ENCODE results near the gene CACNA1E. TPM values are rescaled to one million over a fixed set of nuclear protein-coding genes. Genes with fewer than 3 reads are reported as not detected.
A peak's percentile ranks its signal among the peaks of the same experiment; 100 is the strongest.

The CACNA1E gene
- total RNA-seq, 1 experiment from 2014 or later = 0.05 TPM

DNA sequence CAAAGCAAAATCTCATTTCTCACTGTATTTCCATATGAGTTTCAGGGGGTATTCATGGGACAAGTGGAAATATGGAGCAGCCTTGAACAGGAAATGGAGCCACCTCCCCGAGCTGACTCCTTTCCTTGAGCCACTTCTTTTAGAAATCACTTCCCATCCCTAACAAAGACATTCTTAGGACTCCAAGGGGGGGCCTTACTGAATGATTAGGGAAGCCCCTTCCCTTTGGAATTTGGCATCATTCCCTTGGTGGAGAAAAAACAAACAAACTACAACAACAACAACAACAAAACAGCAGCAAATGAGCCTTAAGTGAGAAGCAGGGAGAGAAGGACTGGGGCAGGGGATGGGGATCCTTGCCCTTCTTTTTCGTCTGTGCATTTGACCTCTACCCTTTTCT is 299.9 kb downstream of the CACNA1E start:
- no peaks in the 10 kb centered on the region for H3K4me1 Mint-ChIP-seq (ENCODE audit: insufficient read depth, unreplicated experiment)
- no TSS peak for BruUV-seq (replicated peaks)
- TF ChIP-seq, protein P1, sequence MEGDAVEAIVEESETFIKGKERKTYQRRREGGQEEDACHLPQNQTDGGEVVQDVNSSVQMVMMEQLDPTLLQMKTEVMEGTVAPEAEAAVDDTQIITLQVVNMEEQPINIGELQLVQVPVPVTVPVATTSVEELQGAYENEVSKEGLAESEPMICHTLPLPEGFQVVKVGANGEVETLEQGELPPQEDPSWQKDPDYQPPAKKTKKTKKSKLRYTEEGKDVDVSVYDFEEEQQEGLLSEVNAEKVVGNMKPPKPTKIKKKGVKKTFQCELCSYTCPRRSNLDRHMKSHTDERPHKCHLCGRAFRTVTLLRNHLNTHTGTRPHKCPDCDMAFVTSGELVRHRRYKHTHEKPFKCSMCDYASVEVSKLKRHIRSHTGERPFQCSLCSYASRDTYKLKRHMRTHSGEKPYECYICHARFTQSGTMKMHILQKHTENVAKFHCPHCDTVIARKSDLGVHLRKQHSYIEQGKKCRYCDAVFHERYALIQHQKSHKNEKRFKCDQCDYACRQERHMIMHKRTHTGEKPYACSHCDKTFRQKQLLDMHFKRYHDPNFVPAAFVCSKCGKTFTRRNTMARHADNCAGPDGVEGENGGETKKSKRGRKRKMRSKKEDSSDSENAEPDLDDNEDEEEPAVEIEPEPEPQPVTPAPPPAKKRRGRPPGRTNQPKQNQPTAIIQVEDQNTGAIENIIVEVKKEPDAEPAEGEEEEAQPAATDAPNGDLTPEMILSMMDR (IDR thresholded peaks at IDR 0.05; ENCODE audit: unreplicated experiment) = no peak
- H3K4me3 Mint-ChIP-seq (ENCODE audit: unreplicated experiment) = no peak overlapping the region
- no peaks in the 10 kb centered on the region for H3K36me3 Mint-ChIP-seq (ENCODE audit: insufficient read depth, unreplicated experiment)
- POLR2A ChIA-PET = interaction anchor here (0.7 to 2.5 kb wide), 3 partner anchors 14 to 74 kb away, joined by 3 to 10 read pairs (median 3); no protein-coding TSS in a partner anchor
- no peaks in the 10 kb centered on the region for H3K27me3 Mint-ChIP-seq (ENCODE audit: insufficient read depth, unreplicated experiment)
- no peak overlapping the region for H3K27ac Mint-ChIP-seq (ENCODE audit: low read depth, unreplicated experiment)
- CTCF ChIA-PET = interaction anchor here (0.7 to 1.3 kb wide), 2 partner anchors 57 to 305 kb away, joined by 3 to 4 read pairs; no protein-coding TSS in a partner anchor
- no peak for DNase-seq (ENCODE audit: unreplicated experiment)
- intact Hi-C loops (cut with micrococcal nuclease) = no loop called here
- no peaks in the 10 kb centered on the region for H3K9me3 Mint-ChIP-seq (ENCODE audit: unreplicated experiment)

DNA sequence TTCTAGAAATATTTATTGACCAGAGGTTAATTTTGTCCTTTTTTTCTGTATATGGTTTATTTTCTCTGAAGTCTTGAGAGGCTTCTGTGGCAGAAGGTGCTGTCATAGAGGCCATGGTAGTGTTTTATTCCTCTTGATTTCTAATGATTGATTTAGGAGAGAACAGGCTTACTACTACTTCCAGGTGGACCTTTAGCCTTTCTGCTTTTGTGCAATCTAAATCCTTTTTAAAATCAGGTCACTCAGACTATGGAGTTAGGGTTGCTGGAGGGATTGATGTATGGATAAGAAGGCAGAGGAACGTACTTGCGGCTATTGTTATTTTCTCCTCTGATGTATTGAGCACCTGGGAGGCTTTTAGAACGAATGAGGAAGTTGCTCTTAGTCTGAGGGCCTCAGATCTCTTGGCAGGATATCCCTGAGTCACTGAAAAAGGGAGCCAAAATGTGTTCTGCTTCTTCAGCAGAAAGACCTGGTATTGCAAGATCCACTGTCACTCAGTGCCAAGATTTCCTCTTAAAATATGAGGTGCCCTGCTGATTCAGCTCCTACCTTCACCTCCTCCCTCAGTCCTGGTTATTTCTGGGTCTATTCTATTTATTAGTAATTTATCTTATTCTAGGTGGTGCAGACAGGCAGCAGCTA is 300.8 kb downstream of the CACNA1E start:
- Mint-ChIP-seq H3K4me1 (ENCODE audit: insufficient read depth, unreplicated experiment) (no peaks in the 10 kb centered on the region), H3K9me3 (ENCODE audit: unreplicated experiment) (no peaks in the 10 kb centered on the region), H3K36me3 (ENCODE audit: insufficient read depth, unreplicated experiment) (no peaks in the 10 kb centered on the region), H3K27me3 (ENCODE audit: insufficient read depth, unreplicated experiment) (no peaks in the 10 kb centered on the region), H3K4me3 (ENCODE audit: unreplicated experiment) (no peak overlapping the region), H3K27ac (ENCODE audit: low read depth, unreplicated experiment) (no peak overlapping the region)
- POLR2A ChIA-PET = interaction anchor here (0.7 to 2.5 kb wide), 3 partner anchors 15 to 73 kb away, joined by 3 to 10 read pairs (median 3); no protein-coding TSS in a partner anchor
- peak; percentile 81 for DNase-seq (ENCODE audit: unreplicated experiment)
- CTCF ChIA-PET = interaction anchor here (0.7 to 1.3 kb wide), 2 partner anchors 9 to 56 kb away, joined by 4 read pairs; no protein-coding TSS in a partner anchor
- intact Hi-C loops (cut with micrococcal nuclease) = no loop called here
- no TSS peak for BruUV-seq (replicated peaks)
- TF ChIP-seq, protein P1 (IDR thresholded peaks at IDR 0.05; ENCODE audit: unreplicated experiment) = no peak

DNA sequence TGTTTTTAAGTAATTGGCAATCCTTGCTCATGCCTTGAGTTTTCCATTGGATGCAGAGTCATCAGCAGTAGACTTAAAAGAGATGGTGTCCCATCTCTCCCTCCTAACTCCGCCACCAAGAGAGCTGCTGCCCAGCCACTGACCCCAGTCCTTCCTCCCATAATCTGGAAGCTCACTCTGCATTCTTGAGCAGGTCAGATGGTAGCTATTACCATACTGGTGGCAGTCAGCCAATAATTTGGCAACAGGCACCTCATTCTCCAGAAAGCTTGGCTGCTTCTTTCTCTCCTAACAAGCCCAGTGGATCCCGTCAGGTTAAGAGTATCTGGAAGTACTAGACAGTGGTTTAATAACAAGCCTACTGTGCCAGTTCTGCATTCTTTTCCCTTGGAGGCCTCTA is 306.1 kb downstream of the CACNA1E start:
- Mint-ChIP-seq H3K36me3 (ENCODE audit: insufficient read depth, unreplicated experiment) (no peaks in the 10 kb centered on the region), H3K4me3 (ENCODE audit: unreplicated experiment) (no peak overlapping the region), H3K4me1 (ENCODE audit: insufficient read depth, unreplicated experiment) (no peaks in the 10 kb centered on the region), H3K9me3 (ENCODE audit: unreplicated experiment) (no peaks in the 10 kb centered on the region), H3K27ac (ENCODE audit: low read depth, unreplicated experiment) (no peak overlapping the region), H3K27me3 (ENCODE audit: insufficient read depth, unreplicated experiment) (no peaks in the 10 kb centered on the region)
- ChIA-PET POLR2A (interaction anchor here (1.4 kb wide), 1 partner anchor 10 kb away, joined by 4 read pairs; no protein-coding TSS in a partner anchor), CTCF (interaction anchor here (1.1 to 1.2 kb wide), 2 partner anchors 8 to 147 kb away, joined by 3 to 4 read pairs; no protein-coding TSS in a partner anchor)
- TF ChIP-seq, protein P1 (IDR thresholded peaks at IDR 0.05; ENCODE audit: unreplicated experiment) = no peak
- no TSS peak for BruUV-seq (replicated peaks)
- peak; percentile 67 for DNase-seq (ENCODE audit: unreplicated experiment)
- intact Hi-C loops (cut with micrococcal nuclease) = no loop called here

DNA sequence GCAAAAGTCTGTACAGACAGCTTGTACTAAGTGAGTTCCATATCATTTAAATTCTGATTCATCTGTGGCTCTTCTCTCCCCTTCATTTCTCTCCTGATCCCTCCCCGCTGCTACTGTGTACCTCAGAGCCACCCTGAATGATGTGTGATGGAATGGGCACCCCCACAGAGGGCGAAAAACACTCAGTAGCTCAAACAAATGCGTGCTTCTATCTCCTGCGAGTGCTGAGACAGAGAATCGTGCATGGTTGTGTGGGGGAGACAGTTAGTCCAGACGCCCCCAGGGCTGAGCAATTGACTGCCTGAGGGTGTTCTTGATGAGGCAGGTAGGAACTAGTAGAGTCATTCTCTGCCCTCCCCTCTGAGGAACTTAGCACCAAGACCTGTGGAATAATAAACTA is 308.4 kb downstream of the CACNA1E start:
- CTCF ChIA-PET = interaction anchor here (1.0 to 1.1 kb wide), 3 partner anchors 11 to 148 kb away, joined by 3 to 4 read pairs (median 3); no protein-coding TSS in a partner anchor
- Mint-ChIP-seq H3K27ac (ENCODE audit: low read depth, unreplicated experiment) (no peak overlapping the region), H3K36me3 (ENCODE audit: insufficient read depth, unreplicated experiment) (no peaks in the 10 kb centered on the region), H3K9me3 (ENCODE audit: unreplicated experiment) (no peaks in the 10 kb centered on the region), H3K4me3 (ENCODE audit: unreplicated experiment) (no peak overlapping the region), H3K4me1 (ENCODE audit: insufficient read depth, unreplicated experiment) (no peaks in the 10 kb centered on the region), H3K27me3 (ENCODE audit: insufficient read depth, unreplicated experiment) (no peaks in the 10 kb centered on the region)
- POLR2A ChIA-PET = interaction anchor here (1.0 kb wide), 1 partner anchor 24 kb away, joined by 3 read pairs; no protein-coding TSS in a partner anchor
- DNase-seq (ENCODE audit: unreplicated experiment) = no peak
- intact Hi-C loops (cut with micrococcal nuclease) = no loop called here
- no TSS peak for BruUV-seq (replicated peaks)
- TF ChIP-seq, protein P1 (IDR thresholded peaks at IDR 0.05; ENCODE audit: unreplicated experiment) = no peak

Data from MCF 10A (cell line).